GM12872 (cell line): ENCODE data around the gene KRTAP13-2.

ENCODE experiments used
- TF ChIP-seq, protein P1 (sequence below): IDR thresholded peaks from 3 replicates; pipeline ENCODE4 v1.5.1; 2011; ENCODE audit warnings: low read depth, mild to moderate bottlenecking, low read length, moderate library complexity; ENCODE audit not compliant: insufficient read depth

KRTAP13-2 gene

DNA sequence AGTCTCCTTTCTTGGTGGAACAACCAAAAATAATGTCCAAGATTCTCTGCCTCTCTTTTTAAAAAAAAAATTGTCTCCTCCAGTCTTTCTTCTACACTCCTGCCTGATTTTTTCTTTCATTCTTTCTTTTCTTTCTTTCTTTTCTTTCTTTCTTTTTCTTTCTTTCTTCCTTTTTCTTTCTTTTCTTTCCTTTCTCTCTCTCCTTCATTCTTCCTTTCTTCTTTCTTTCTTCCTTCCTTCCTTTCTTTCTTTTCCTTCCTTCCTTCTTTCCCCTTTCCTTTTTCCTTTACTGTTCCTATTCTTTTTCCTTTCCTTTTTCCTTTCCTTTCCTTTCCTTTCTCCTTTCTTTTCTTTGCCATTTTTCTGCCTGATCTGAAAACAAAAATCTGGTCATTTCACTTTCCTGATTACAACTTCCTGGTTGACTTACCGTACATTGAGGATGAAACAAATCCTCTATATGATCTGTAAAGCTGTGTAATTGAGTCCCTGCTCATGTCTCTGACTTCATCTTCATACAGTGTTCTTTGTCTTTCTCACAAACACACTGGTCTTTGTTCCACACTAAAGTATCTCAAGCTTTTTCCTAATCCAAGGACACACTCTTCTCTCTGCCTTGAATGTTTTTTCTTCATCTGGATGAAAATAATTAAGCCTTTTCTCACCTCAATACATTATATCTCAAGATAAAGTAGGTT is 17.6 kb downstream of the KRTAP13-2 start:
- TF ChIP-seq, protein P1, sequence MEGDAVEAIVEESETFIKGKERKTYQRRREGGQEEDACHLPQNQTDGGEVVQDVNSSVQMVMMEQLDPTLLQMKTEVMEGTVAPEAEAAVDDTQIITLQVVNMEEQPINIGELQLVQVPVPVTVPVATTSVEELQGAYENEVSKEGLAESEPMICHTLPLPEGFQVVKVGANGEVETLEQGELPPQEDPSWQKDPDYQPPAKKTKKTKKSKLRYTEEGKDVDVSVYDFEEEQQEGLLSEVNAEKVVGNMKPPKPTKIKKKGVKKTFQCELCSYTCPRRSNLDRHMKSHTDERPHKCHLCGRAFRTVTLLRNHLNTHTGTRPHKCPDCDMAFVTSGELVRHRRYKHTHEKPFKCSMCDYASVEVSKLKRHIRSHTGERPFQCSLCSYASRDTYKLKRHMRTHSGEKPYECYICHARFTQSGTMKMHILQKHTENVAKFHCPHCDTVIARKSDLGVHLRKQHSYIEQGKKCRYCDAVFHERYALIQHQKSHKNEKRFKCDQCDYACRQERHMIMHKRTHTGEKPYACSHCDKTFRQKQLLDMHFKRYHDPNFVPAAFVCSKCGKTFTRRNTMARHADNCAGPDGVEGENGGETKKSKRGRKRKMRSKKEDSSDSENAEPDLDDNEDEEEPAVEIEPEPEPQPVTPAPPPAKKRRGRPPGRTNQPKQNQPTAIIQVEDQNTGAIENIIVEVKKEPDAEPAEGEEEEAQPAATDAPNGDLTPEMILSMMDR, result no peak

DNA sequence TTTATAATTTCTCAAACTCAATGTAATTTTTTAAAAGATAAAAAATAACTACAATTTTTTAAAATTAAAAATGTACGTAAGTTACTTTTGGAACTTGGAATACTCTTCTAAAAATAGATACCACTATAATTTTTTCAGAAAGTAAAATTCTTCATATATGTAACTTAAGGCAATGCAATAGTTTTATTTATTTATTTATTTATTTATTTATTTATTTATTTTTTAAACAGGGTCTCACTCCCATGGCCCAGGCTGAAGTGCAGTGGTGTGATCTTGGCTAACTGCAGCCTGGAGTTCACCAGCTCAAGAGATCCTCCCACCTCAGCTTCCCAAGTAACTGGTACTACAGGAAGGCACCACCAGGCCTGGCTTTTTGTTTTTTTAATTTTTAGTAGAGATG is 20.5 kb downstream of the KRTAP13-2 start:
- TF ChIP-seq, protein P1, result no peak

DNA sequence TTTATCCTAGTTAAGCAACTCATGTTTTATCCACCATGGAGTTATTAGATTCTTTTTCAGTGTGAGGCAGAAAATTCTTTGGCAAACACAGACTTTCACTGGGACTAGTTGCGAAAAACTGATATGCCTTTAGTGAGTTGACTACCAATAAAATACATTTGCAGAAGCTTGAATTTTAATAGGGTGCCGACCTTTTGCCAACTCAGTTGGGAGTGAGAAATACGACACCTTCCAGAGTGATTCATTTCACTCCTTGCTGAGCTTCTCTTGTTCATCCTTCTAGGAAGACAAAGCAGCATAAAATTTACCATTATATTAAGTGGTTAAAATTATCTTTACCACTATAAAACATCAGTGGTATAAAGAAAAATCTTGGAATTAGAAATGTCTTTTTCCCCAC is 22.5 kb downstream of the KRTAP13-2 start:
- TF ChIP-seq, protein P1, result no peak

DNA sequence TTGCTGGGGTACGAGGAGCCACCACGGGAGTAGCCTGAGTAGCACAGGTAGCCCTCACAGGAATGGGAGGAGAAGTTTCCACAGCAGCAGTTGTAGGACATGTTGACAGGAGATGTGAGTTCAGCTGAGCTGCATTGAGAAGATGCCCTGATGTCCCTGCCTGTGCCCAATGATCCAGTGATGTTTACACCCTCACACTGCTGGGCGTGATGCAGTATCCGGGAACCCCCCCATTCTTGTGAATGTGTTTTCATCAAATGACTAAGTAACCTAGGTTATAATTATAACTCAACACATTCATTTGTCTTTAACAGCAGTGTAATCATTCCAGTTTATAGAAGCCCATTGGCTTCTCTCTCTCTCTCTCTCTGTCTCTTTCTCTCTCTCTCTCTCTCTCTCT is 23.6 kb downstream of the KRTAP13-2 start, which contains the start of gene KRTAP23-1:
TSS of gene KRTAP23-1 (minus strand) at position 101 of the 400 bp plus-strand sequence. CDS start at position 101, 0 bp downstream.
- TF ChIP-seq, protein P1, result no peak

DNA sequence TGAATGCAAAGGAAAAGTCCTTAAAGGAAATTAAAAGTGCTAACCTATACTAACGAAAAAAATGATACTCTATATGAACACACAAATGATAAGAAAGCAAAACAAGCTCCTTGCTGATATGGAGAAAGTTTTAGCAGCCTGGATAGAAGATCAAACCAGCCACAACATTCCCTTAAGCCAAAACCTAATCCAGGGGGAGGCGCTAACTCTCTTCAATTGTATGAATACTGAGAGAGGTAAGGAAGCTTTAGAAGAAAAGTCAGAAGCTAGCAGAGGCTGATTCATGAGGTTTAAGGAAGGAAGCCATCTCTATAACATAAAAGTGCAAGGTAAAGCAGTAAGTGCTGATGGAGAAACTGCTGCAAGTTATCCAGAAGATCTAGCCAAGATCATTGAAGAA is 27.1 kb downstream of the KRTAP13-2 start:
- TF ChIP-seq, protein P1, result no peak

DNA sequence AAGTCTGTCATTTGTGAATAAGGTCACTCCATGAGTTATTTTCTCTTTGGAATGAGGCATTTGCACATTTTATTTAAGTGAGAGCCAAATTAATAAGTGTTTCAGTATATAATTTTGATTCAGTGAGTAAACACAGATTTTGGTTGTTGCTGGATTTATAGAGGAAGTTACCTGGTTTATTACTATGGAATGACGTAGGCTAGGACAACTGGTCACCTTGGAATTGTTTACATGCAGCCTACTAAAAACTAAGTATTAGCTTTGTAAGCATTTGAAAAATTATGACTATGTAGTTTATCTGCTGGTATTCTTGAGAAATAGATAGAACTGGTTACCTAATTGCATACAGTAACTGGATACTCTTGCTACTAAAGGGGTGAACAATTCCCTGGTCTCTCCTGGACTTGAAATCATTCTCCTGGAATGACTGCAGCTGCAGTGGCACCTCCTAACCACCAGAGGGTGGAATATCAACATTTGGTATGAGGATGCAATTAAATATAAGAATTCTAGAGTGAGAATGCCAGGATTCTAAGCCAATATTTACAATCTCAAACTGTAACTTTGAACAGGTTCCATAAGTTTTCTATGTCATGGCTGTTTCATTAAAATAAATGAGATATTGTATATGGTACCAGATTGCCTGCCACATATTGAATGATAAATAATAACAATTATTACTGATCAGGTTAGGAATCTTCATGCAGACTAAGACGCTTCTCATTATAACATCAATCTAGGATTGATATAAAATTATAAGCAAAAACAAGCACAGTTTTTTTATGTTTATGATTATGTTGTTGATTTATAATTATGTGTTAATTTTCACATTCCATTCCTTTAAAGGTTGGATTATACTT is 31.1 kb downstream of the KRTAP13-2 start:
- TF ChIP-seq, protein P1, result peak; percentile 54; the same call in 2 of the 3 replicates

DNA sequence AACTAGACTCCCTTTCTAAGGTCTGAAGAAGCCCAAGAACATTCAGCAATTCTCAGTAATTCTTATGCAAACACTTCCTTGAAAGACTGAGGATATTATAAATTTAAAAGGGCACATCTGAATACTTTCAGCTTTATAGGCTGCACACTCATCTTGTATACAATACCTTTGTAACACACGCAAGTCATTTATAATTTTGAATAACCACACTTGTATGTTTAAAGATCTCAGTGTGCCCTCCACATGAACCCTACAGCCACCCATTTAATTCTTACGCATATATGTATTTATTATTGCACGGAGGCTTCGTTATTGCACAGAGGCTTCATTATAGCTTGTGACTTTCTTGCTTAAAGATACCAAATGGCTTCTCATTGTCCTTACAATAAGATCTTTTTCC is 33.4 kb downstream of the KRTAP13-2 start:
- TF ChIP-seq, protein P1, result no peak
